ENCODE results near the gene ASB16.
"Not testable (repeated sequence)": the region's sequence is repeated elsewhere in the genome, so short reads cannot be mapped to it uniquely, and the experiment has no call there.

Gene ASB16

DNA sequence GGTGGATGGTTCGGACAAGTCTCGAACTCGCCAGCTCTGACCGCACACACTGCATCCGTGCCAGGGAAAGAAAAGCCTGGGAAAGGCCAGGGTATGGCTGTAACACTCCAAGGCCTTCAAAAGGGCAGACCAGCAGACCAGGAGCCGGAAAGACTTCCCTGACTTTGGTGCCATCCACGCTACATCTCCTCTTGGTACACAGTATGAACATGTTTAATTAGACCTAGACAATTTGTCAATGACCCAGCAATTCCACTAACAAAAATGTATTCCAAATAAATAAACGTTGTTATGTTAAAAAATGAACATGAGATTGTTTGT, 46.4 kb upstream of the ASB16 start:
- DNase-seq (ENCODE audit: low read depth, low spot score) = no peak
- TF ChIP-seq SUZ12 (IDR thresholded peaks at IDR 0.05; ENCODE audit: extremely low read depth, insufficient read depth, insufficient read length) (no peak), YY1 (IDR thresholded peaks at IDR 0.05; ENCODE audit: insufficient read depth, insufficient read length) (no peak), ZNF274 (IDR thresholded peaks at IDR 0.05; ENCODE audit: low read depth, low read length) (no peak)
- no peaks in the 10 kb centered on the region for H3K9me3 ChIP-seq (ENCODE audit: insufficient read depth, low read length)
- peak overlapping the region; percentile 91 for H3K9ac ChIP-seq (ENCODE audit: insufficient read length, low read depth)
- no peaks in the 10 kb centered on the region for H3K36me3 ChIP-seq (ENCODE audit: insufficient read depth, insufficient read length, low read length)
- peaks cover 9% of the 10 kb centered on the region for H3K4me1 ChIP-seq (ENCODE audit: insufficient read depth, insufficient read length)
- peak overlapping the region; percentile 66 for H3K4me3 ChIP-seq (ENCODE audit: insufficient read length, low read depth)
- H3K27me3 ChIP-seq (ENCODE audit: insufficient read depth, insufficient read length) = peaks cover 7% of the 10 kb centered on the region

DNA sequence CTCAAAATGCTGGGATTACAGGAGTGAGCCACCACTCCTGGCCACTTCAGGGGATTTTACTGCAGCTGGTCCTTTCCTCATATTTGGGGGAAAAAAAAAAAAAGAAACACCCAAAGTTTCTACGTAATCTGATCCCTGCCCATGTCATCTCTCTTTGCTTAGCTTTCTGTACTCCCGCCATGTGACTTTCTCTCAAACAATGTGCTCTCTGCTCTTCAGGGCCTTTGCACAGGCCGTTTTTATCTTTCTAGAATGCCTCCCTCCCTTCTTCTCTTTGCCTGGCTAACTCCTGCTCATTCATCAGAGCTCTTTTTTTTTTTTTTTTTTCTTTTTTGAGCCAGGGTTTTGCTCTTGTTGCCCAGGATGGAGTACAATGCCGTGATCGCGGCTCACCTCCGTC, 42.1 kb upstream of the ASB16 start:
- TF ChIP-seq ZNF274 (IDR thresholded peaks at IDR 0.05; ENCODE audit: low read depth, low read length) (no peak), YY1 (IDR thresholded peaks at IDR 0.05; ENCODE audit: insufficient read depth, insufficient read length) (no peak), SUZ12 (IDR thresholded peaks at IDR 0.05; ENCODE audit: extremely low read depth, insufficient read depth, insufficient read length) (no peak)
- no peak for DNase-seq (ENCODE audit: low read depth, low spot score)

DNA sequence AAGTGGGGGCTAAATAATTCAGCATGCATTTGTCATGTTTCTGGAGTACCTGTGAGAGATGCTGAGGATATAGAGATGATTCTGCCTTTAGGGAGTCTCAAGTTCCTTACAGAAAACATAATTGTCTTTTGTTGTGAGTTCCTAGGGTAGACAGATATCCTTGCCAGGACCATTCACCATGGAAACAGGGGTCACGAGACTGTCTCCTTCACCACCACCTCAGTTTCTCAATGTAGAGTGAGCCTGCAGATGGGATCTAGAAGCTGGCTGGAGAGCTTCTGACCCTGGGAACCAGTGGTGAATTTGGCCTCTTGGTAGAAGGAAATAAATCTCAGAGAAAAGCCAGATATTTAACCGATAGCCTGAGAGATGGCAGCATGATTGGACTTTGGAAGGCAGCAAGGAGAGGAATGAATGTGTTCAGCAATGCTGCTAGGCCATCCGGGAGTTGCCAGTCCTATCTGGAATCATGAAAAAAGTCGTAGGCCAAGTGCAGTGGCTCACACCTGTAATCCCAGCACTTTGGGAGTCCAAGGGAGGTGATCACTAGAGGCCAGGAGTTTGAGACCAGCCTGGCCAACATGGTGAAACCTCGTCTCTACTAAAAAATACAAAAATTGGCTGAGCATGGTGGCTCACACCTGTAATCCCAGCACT, 39.7 kb upstream of the ASB16 start:
- H3K4me1 ChIP-seq (ENCODE audit: insufficient read depth, insufficient read length) = no peaks in the 10 kb centered on the region
- no peaks in the 10 kb centered on the region for H3K9me3 ChIP-seq (ENCODE audit: insufficient read depth, low read length)
- H3K36me3 ChIP-seq (ENCODE audit: insufficient read depth, insufficient read length, low read length) = no peaks in the 10 kb centered on the region
- no peaks in the 10 kb centered on the region for H3K27me3 ChIP-seq (ENCODE audit: insufficient read depth, insufficient read length)
- no peak overlapping the region for H3K9ac ChIP-seq (ENCODE audit: insufficient read length, low read depth)
- no peak overlapping the region for H3K4me3 ChIP-seq (ENCODE audit: insufficient read length, low read depth)
- no peak for TF ChIP-seq SUZ12 (IDR thresholded peaks at IDR 0.05; ENCODE audit: extremely low read depth, insufficient read depth, insufficient read length)
- no peak for TF ChIP-seq ZNF274 (IDR thresholded peaks at IDR 0.05; ENCODE audit: low read depth, low read length)
- TF ChIP-seq YY1 (IDR thresholded peaks at IDR 0.05; ENCODE audit: insufficient read depth, insufficient read length) = no peak
- DNase-seq (ENCODE audit: low read depth, low spot score) = no peak

More for the DNA sequence above, 42.1 kb upstream of the ASB16 start:
- H3K4me3 ChIP-seq (ENCODE audit: insufficient read length, low read depth) = no peak overlapping the region
- H3K36me3 ChIP-seq (ENCODE audit: insufficient read depth, insufficient read length, low read length) = no peaks in the 10 kb centered on the region
- H3K9me3 ChIP-seq (ENCODE audit: insufficient read depth, low read length) = no peaks in the 10 kb centered on the region
- no peaks in the 10 kb centered on the region for H3K4me1 ChIP-seq (ENCODE audit: insufficient read depth, insufficient read length)
- H3K27me3 ChIP-seq (ENCODE audit: insufficient read depth, insufficient read length) = no peaks in the 10 kb centered on the region
- H3K9ac ChIP-seq (ENCODE audit: insufficient read length, low read depth) = no peak overlapping the region

DNA sequence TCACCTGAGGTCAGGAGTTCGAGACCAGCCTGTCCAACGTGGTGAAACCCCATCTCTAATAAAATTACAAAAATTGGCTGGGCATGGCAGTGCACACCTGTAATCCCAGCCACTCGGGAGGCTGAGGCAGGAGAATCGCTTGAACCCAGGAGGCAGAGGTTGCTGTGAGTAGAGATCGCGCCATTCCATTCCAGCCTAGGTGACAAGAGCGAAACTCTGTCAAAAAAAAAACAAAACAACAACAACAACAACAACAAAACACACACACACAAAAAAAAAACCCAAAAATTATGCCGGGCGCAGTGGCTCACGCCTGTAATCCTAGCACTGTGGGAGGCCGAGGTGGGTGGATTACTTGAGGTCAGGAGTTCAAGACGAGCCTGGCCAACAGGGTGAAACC, 39.1 kb upstream of the ASB16 start:
- not testable (repeated sequence) for H3K4me3 ChIP-seq (ENCODE audit: insufficient read length, low read depth); H3K9ac ChIP-seq (ENCODE audit: insufficient read length, low read depth); H3K9me3 ChIP-seq (ENCODE audit: insufficient read depth, low read length); DNase-seq (ENCODE audit: low read depth, low spot score); H3K4me1 ChIP-seq (ENCODE audit: insufficient read depth, insufficient read length); H3K36me3 ChIP-seq (ENCODE audit: insufficient read depth, insufficient read length, low read length); H3K27me3 ChIP-seq (ENCODE audit: insufficient read depth, insufficient read length)

DNA sequence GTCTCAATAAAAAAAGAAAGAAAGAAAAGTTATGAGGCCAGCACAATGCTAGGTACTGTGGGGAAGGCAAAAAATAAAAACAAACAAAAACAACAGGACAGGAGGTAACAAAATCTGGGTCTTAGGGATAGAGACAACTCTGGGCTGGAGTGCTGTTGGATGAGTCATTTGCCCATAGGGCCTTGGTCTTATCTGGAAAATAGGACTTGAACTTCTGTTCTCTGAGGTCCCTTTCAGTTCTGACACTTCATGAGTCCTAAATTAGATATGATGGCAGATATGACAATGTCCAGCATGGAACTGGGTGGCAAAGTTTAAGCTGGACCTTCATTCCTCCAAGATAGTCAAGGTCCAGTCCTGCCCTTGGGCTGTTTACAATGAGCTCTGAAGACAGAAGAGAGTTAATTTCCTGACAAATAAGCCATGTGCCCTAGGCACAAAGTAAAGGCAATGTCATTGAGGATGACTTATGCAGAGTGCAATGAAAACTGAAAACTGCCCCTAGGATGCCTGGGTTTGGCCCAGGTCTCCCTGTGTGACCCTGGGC, 38.2 kb upstream of the ASB16 start:
- Histone ChIP-seq H3K4me3 (ENCODE audit: insufficient read length, low read depth) (no peak overlapping the region), H3K4me1 (ENCODE audit: insufficient read depth, insufficient read length) (no peaks in the 10 kb centered on the region), H3K9ac (ENCODE audit: insufficient read length, low read depth) (no peak overlapping the region)

DNA sequence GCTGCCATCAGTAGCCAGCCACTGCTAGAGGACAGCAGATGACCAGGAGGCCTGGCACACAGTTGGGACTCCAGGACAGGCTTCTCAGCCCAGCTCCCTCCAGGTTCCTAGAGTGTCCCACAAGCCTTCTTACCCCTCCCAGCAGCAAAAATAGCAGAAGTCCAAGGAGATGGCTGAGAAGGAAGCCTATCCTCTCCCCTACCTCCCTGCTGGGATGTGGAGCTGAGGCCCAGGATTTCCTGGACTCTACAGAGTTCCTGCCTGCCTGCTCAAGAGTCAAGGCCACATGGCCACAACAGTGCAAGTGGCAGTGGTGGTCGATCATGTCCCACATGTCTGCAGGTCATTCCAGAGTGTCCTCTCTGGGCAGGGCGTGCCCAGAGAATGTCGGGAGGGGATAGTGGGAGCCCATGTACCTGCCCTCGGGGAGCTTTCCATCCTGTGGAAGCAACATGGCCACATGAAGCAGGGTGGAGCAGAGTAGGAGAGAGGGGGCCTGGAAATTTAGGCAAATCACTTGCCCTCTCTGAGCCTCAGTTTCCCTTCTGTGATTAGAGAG, 36.5 kb upstream of the ASB16 start:
- Histone ChIP-seq H3K36me3 (ENCODE audit: insufficient read depth, insufficient read length, low read length) (no peaks in the 10 kb centered on the region), H3K9me3 (ENCODE audit: insufficient read depth, low read length) (no peaks in the 10 kb centered on the region), H3K4me3 (ENCODE audit: insufficient read length, low read depth) (no peak overlapping the region), H3K27me3 (ENCODE audit: insufficient read depth, insufficient read length) (no peaks in the 10 kb centered on the region), H3K4me1 (ENCODE audit: insufficient read depth, insufficient read length) (peaks cover 13% of the 10 kb centered on the region), H3K9ac (ENCODE audit: insufficient read length, low read depth) (no peak overlapping the region)
- no peak for DNase-seq (ENCODE audit: low read depth, low spot score)
- TF ChIP-seq YY1 (IDR thresholded peaks at IDR 0.05; ENCODE audit: insufficient read depth, insufficient read length) = no peak
- no peak for TF ChIP-seq SUZ12 (IDR thresholded peaks at IDR 0.05; ENCODE audit: extremely low read depth, insufficient read depth, insufficient read length)
- TF ChIP-seq ZNF274 (IDR thresholded peaks at IDR 0.05; ENCODE audit: low read depth, low read length) = no peak

More for the DNA sequence above, 38.2 kb upstream of the ASB16 start:
- TF ChIP-seq ZNF274 (IDR thresholded peaks at IDR 0.05; ENCODE audit: low read depth, low read length) (no peak), YY1 (IDR thresholded peaks at IDR 0.05; ENCODE audit: insufficient read depth, insufficient read length) (no peak), SUZ12 (IDR thresholded peaks at IDR 0.05; ENCODE audit: extremely low read depth, insufficient read depth, insufficient read length) (no peak)
- Histone ChIP-seq H3K9me3 (ENCODE audit: insufficient read depth, low read length) (no peaks in the 10 kb centered on the region), H3K27me3 (ENCODE audit: insufficient read depth, insufficient read length) (no peaks in the 10 kb centered on the region), H3K36me3 (ENCODE audit: insufficient read depth, insufficient read length, low read length) (no peaks in the 10 kb centered on the region)
- DNase-seq (ENCODE audit: low read depth, low spot score) = no peak

DNA sequence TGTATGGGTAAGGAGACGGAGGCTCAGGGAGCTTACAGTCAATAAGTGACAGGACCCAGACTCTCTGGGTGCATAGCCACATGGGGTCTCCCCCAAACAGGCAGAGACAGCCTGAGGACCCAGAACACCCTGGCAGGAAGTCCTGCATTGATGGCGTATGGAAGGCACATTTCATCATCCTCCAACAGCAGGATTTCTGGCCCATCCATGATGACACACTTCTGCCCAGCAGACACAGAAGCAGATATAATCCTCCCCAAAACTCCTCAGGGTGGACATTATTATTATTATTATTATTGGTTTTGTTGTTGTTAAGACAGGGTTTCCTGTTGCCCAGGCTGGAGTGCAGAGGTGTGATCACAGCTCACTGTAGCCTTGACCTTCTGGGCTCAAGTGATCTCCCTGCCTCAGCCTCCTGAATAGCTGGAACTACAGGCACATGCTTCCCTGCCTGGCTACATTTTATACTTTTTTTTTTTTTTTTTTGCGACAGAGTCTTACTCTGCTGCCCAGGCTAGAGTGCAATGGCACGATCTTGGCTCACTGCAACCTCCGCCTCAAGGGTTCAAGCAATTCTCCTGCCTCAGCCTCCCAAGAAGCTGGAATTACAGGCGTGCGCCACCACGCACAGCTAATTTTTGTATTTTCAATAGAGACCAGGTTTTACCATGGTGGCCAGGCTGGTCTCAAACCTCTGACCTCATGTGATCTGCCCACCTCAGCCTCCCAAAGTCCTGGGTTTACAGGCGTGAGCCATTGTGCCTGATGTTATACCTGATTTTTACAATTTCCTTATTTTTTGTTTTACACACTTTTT, 35.5 kb upstream of the ASB16 start:
- no peak overlapping the region for H3K9ac ChIP-seq (ENCODE audit: insufficient read length, low read depth)
- no peaks in the 10 kb centered on the region for H3K9me3 ChIP-seq (ENCODE audit: insufficient read depth, low read length)
- no peak for DNase-seq (ENCODE audit: low read depth, low spot score)
- no peak overlapping the region for H3K4me3 ChIP-seq (ENCODE audit: insufficient read length, low read depth)
- H3K4me1 ChIP-seq (ENCODE audit: insufficient read depth, insufficient read length) = peaks cover 13% of the 10 kb centered on the region
- no peak for TF ChIP-seq ZNF274 (IDR thresholded peaks at IDR 0.05; ENCODE audit: low read depth, low read length)
- no peaks in the 10 kb centered on the region for H3K36me3 ChIP-seq (ENCODE audit: insufficient read depth, insufficient read length, low read length)
- no peaks in the 10 kb centered on the region for H3K27me3 ChIP-seq (ENCODE audit: insufficient read depth, insufficient read length)

Data from NT2/D1 (cell line).